Cardiac muscle cell (in vitro differentiated cells and primary cell): ENCODE data around the gene COPS9. TPM values are rescaled to one million over a fixed set of nuclear protein-coding genes. Genes with fewer than 3 reads are reported as not detected.

Experiments used
- DNase-seq, 2 donors: peaks; one replicate each; pipeline versions ENCODE4 v3.0.0 to v3.0.0-alpha.2; 2010 to 2017; ENCODE audit warnings: low read depth in 1 of 2, low spot score in 1 of 2
- H3K27ac ChIP-seq: fragments of 200-600 bp; sonication (generic); 2 replicates; pipeline ENCODE4 v1.5.1; 2016
- H3K27me3 ChIP-seq: fragments of 200-600 bp; sonication (generic); 2 replicates; pipeline ENCODE4 v1.6.0; 2016; ENCODE audit warnings: control low read depth
- H3K36me3 ChIP-seq: fragments of 200-600 bp; sonication (generic); 2 replicates; pipeline ENCODE4 v1.5.1; 2016; ENCODE audit warnings: control low read depth
- H3K4me1 ChIP-seq: fragments of 200-600 bp; sonication (generic); 2 replicates; pipeline ENCODE4 v1.8.1; 2017; ENCODE audit warnings: low read depth, mild to moderate bottlenecking, mixed run types
- H3K4me3 ChIP-seq: fragments of 200-600 bp; sonication (generic); 2 replicates; pipeline ENCODE4 v1.5.1; 2016; ENCODE audit warnings: mild to moderate bottlenecking
- H3K9me3 ChIP-seq: fragments of 200-600 bp; sonication (generic); 2 replicates; pipeline ENCODE4 v1.5.1; 2017; ENCODE audit warnings: low read depth, mild to moderate bottlenecking, control low read depth
- CTCF ChIP-seq: IDR thresholded peaks from 2 replicates; pipeline ENCODE4 v1.5.1; 2012; ENCODE audit warnings: low read depth, mild to moderate bottlenecking, low read length
- polyA plus RNA-seq: library from polyadenylated mRNA; unstranded; fragments of >200 nt; fragmentation: Nextera tagmentation; extraction: Ambion mirVana; gene quantifications from 2 replicates; pipeline ENCODE4 v1.2.1, GENCODE V29; 2016
- total RNA-seq: library from RNA; depleted of rRNA; stranded (reverse); fragments of >200 nt; gene quantifications from 2 replicates; pipeline ENCODE4 v1.2.3, GENCODE V29; 2016

Gene COPS9
- total and polyA plus RNA-seq, 2 experiments from 2014 or later = 111 to 321 TPM

DNA sequence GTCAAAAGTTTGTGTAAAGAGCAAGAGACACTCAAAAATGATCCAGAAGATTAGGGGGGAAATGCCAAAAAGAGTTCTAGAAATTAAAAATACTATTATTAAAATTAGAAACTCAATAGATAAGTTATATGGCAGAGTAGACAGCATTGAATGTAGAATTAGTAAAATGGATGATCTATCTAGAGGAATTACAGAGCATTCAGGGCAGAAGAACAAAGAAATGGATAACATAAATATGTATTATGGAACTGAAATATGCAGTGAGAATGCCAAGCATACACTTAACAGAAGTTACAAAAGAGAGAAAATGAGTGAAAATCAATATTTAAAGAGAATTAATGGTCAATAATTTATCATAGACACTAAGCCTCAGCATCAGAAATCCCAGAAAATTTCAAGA lies 49.5 kb downstream of the COPS9 start:
- Histone ChIP-seq H3K4me1 (no peaks in the 10 kb centered on the region), H3K4me3 (no peak overlapping the region), H3K9me3 (no peaks in the 10 kb centered on the region), H3K27ac (no peak overlapping the region), H3K27me3 (no peaks in the 10 kb centered on the region), H3K36me3 (no peaks in the 10 kb centered on the region)
- no peak for DNase-seq
- no peak for TF ChIP-seq CTCF

Other genes with a start within 250 kb of the COPS9 start
- 279 and 413 TPM in 2 replicates for gene NDUFA10, start 111.0 kb downstream of the COPS9 start, total RNA-seq
- gene NDUFA10, start 111.0 kb downstream of the COPS9 start, polyA plus RNA-seq = 295 and 304 TPM in 2 replicates
- gene OR6B2, start 105.9 kb downstream of the COPS9 start, total RNA-seq = not detected in 2 replicates
- not detected in 2 replicates for gene OR6B2, start 105.9 kb downstream of the COPS9 start, polyA plus RNA-seq
- gene OR6B3, start 82.8 kb downstream of the COPS9 start, total RNA-seq = not detected in 2 replicates
- gene OR6B3, start 82.8 kb downstream of the COPS9 start, polyA plus RNA-seq = not detected in 2 replicates
- not detected in 2 replicates for gene OTOS, start 4.4 kb upstream of the COPS9 start, total RNA-seq
- not detected in 2 replicates for gene OTOS, start 4.4 kb upstream of the COPS9 start, polyA plus RNA-seq